Glomerular visceral epithelial cell (primary cell): ENCODE measurements around the gene SETD9.
A peak's percentile ranks its signal among the peaks of the same experiment; 100 is the strongest.

ENCODE experiments used
- DNase-seq: peaks from one replicate; pipeline ENCODE4 v3.0.0-alpha.2; 2016; ENCODE audit errors: extremely low spot score

Gene SETD9

GRCh38 chr5:56938858-56939257 is 29.5 kb downstream of the SETD9 start:
- DNase-seq: no peak

GRCh38 chr5:56941981-56942380 is 32.6 kb downstream of the SETD9 start:
- no peak for DNase-seq

- DNase-seq: no peak
Observed at GRCh38 chr5:56947052-56947451, 37.7 kb downstream of the SETD9 start.

- DNase-seq: peak; percentile 70
Observed at GRCh38 chr5:56950626-56951125, 41.3 kb downstream of the SETD9 start.

GRCh38 chr5:56951126-56951945 is 41.9 kb downstream of the SETD9 start:
- DNase-seq: peak; percentile 11

- DNase-seq: peak; percentile 83
Observed at GRCh38 chr5:56951946-56952691, 42.7 kb downstream of the SETD9 start, which contains the start of gene MIER3. Gene MIER3, minus strand, starts transcription at chr5:56952123. Its CDS starts 21 bp downstream, at chr5:56952102.

- no peak for DNase-seq
Observed at GRCh38 chr5:56954262-56954661, 44.9 kb downstream of the SETD9 start.

GRCh38 chr5:56958595-56958994 is 49.2 kb downstream of the SETD9 start:
- DNase-seq: no peak

- no peak for DNase-seq
Observed at GRCh38 chr5:56959326-56959725, 49.9 kb downstream of the SETD9 start.

GRCh38 chr5:56961746-56962145 is 52.4 kb downstream of the SETD9 start:
- DNase-seq: no peak

GRCh38 chr5:56962286-56962685 is 52.9 kb downstream of the SETD9 start:
- DNase-seq: no peak

- DNase-seq: no peak
Observed at GRCh38 chr5:56963246-56963645, 53.9 kb downstream of the SETD9 start.

GRCh38 chr5:56964173-56964572 is 54.8 kb downstream of the SETD9 start:
- no peak for DNase-seq
